Progenitor cell of endocrine pancreas (in vitro differentiated cells): Measurements from ENCODE around the gene PLCH1. TPM values are rescaled to one million over a fixed set of nuclear protein-coding genes. Genes with fewer than 3 reads are reported as not detected.

Experiments used
- DNase-seq: peaks from one replicate; pipeline ENCODE4 v3.0.0; 2021; ENCODE audit warnings: low spot score; ENCODE audit not compliant: unreplicated experiment
- H3K27ac Mint-ChIP-seq: 2 replicates; pipeline ENCODE4 v1.8.0; 2021; ENCODE audit warnings: mild to moderate bottlenecking, moderate library complexity, mixed read lengths
- H3K27me3 Mint-ChIP-seq: 2 replicates; pipeline ENCODE4 v1.8.0; 2021; ENCODE audit warnings: mixed read lengths
- H3K36me3 Mint-ChIP-seq: 2 replicates; pipeline ENCODE4 v1.8.0; 2022; ENCODE audit warnings: mixed read lengths; ENCODE audit not compliant: insufficient read depth
- H3K4me1 Mint-ChIP-seq: 2 replicates; pipeline ENCODE4 v1.8.0; 2021; ENCODE audit warnings: low read depth, mixed read lengths
- H3K4me3 Mint-ChIP-seq: 2 replicates; pipeline ENCODE4 v1.8.0; 2021; ENCODE audit warnings: low read depth, mild to moderate bottlenecking, moderate library complexity, mixed read lengths
- H3K9me3 Mint-ChIP-seq: 2 replicates; pipeline ENCODE4 v1.8.0; 2021; ENCODE audit warnings: low read depth, mixed read lengths
- total RNA-seq: library from RNA; stranded (reverse); gene quantifications from 2 replicates; pipeline ENCODE4 v1.2.1, GENCODE V29; 2021
- TF ChIP-seq, protein P1 (sequence below): fragments of 200-600 bp; sonication (generic); IDR thresholded peaks from one replicate; pipeline ENCODE4 v1.5.0; 2021; ENCODE audit warnings: antibody characterized with exemption, mild to moderate bottlenecking; ENCODE audit not compliant: unreplicated experiment

PLCH1 gene
- total RNA-seq, 1 donor from 2014 or later: 14.2 TPM

DNA sequence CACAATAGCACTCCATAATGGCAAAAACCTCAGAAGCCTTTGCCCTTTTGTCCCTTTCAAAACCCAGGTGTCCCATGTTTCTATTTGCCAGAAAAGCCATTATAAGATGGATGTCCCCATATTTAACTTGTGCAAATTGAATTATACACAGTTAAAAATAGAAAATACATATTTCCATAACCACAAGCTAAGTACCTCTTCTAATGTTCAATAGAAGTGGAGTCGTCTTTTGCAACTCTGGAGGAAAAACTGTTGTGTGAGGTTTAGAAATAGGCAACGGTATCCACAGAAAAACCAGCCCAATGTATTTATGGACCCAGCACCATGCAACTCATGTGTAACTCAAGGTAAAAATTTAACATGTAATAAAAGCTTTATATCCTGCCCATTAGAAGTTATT is 367.8 kb downstream of the PLCH1 start:
- Mint-ChIP-seq H3K4me3 (no peak overlapping the region), H3K9me3 (no peaks in the 10 kb centered on the region), H3K27me3 (no peaks in the 10 kb centered on the region), H3K36me3 (no peaks in the 10 kb centered on the region), H3K4me1 (no peaks in the 10 kb centered on the region), H3K27ac (no peak overlapping the region)
- TF ChIP-seq, protein P1, sequence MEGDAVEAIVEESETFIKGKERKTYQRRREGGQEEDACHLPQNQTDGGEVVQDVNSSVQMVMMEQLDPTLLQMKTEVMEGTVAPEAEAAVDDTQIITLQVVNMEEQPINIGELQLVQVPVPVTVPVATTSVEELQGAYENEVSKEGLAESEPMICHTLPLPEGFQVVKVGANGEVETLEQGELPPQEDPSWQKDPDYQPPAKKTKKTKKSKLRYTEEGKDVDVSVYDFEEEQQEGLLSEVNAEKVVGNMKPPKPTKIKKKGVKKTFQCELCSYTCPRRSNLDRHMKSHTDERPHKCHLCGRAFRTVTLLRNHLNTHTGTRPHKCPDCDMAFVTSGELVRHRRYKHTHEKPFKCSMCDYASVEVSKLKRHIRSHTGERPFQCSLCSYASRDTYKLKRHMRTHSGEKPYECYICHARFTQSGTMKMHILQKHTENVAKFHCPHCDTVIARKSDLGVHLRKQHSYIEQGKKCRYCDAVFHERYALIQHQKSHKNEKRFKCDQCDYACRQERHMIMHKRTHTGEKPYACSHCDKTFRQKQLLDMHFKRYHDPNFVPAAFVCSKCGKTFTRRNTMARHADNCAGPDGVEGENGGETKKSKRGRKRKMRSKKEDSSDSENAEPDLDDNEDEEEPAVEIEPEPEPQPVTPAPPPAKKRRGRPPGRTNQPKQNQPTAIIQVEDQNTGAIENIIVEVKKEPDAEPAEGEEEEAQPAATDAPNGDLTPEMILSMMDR: no peak
- DNase-seq: no peak

DNA sequence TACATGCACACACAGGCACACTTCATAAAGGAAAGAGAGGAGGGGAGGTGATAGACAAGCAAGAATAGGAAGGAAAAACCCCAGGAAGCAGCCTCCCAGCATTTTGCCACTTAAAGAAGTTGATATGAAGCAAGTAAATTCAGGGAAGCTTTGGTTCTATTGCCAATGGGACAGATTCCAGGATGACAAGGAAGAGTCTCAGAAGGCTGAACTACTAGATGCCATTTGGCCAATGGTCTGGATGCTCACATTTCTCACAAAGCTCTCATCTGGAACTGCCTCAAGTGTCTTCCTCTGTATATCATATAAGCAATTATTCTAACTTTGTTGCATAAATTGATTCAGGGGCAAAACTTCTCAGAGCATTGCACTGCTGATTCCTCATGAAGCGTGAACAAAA is 372.6 kb downstream of the PLCH1 start:
- H3K36me3 Mint-ChIP-seq: no peaks in the 10 kb centered on the region
- H3K27ac Mint-ChIP-seq: no peak overlapping the region
- H3K4me1 Mint-ChIP-seq: no peaks in the 10 kb centered on the region
- H3K9me3 Mint-ChIP-seq: no peaks in the 10 kb centered on the region
- TF ChIP-seq, protein P1: no peak
- H3K4me3 Mint-ChIP-seq: no peak overlapping the region
- H3K27me3 Mint-ChIP-seq: no peaks in the 10 kb centered on the region
- DNase-seq: no peak

DNA sequence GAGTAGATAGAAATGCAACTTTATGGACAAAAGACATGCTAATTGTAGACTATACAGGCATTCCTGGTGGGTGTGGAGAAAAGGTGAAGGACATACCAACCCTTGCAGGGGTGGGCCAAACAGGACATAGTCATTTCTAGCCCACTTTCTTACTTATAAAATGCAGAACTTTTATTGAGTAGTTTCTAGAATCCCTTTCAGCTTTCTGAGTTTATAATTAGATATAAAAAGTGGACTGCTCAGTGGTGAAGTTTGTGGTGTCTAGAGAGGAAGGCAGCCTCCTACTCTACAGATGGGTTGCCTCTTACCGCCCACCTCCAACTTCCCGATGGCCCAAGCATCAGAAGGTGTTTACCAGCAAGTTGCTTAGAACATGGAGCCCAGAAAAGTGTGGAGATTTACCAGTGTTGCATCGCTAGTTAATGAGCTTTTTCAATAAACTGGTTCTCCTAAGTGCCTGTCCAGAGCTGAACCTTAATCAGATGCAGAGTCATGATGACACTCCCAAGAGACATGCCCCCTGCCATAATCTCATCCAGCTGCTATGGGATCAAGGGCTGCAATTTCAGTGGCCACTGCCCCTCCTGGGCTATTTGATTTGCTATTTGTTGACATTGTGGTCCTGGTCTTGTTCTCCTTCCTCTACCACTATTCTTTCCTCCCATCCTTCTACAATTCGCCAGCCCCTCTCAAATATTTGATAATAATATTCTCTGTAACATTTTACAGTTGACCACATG is 373.9 kb downstream of the PLCH1 start:
- TF ChIP-seq, protein P1: no peak
- H3K9me3 Mint-ChIP-seq: no peaks in the 10 kb centered on the region
- H3K36me3 Mint-ChIP-seq: no peaks in the 10 kb centered on the region
- H3K27me3 Mint-ChIP-seq: no peaks in the 10 kb centered on the region
- no peak for DNase-seq
- H3K4me1 Mint-ChIP-seq: no peaks in the 10 kb centered on the region
- no peak overlapping the region for H3K4me3 Mint-ChIP-seq
- no peak overlapping the region for H3K27ac Mint-ChIP-seq

DNA sequence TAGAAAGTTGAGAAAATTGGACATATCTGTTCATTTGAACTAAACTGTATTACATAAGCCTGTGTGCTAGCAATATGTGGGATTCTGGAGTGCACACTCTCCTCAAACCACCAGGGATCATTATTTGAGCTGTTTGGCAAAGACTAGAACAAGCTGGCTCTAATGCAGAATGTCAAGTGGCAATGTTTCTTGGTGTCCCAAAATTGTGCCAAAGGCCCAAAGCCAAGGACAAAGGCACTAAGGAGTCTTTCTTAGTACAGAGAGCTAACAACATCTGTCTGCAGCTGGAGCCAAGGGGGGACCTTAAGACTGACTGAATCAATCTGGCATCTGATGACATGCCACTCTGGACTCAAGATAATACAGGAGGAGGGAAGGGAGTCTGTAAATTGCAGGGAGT is 374.7 kb downstream of the PLCH1 start:
- H3K27ac Mint-ChIP-seq: no peak overlapping the region
- H3K9me3 Mint-ChIP-seq: no peaks in the 10 kb centered on the region
- H3K27me3 Mint-ChIP-seq: no peaks in the 10 kb centered on the region
- TF ChIP-seq, protein P1: no peak
- no peaks in the 10 kb centered on the region for H3K36me3 Mint-ChIP-seq
- DNase-seq: no peak
- no peaks in the 10 kb centered on the region for H3K4me1 Mint-ChIP-seq
- H3K4me3 Mint-ChIP-seq: no peak overlapping the region

DNA sequence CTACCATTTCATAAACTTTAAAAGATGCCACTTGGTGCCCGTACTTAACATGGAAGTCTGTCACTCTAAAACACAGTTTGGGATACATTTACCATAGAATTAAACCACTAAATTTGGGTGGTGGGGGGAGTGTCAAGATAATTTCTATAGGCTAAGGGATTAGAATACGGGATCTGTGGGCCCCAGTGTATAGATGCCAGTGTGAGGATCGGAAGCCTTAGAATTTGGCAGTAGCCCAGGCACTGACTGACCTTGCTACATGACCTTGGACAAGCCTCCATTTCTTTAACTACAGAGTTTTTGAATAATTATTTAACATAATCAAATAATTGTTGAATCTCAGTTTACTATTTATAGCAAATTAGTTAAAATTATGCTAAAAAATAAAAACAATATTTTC is 375.1 kb downstream of the PLCH1 start:
- H3K4me1 Mint-ChIP-seq: no peaks in the 10 kb centered on the region
- H3K27ac Mint-ChIP-seq: no peak overlapping the region
- H3K9me3 Mint-ChIP-seq: peaks cover 5% of the 10 kb centered on the region
- no peak overlapping the region for H3K4me3 Mint-ChIP-seq
- TF ChIP-seq, protein P1: no peak
- peaks cover 2% of the 10 kb centered on the region for H3K36me3 Mint-ChIP-seq
- no peaks in the 10 kb centered on the region for H3K27me3 Mint-ChIP-seq
- DNase-seq: no peak
